Type B pancreatic cell (in vitro differentiated cells): Measurements from ENCODE around the gene TAS2R30. TPM values are rescaled to one million over a fixed set of nuclear protein-coding genes. Genes with fewer than 3 reads are reported as not detected.

Experiments used
- DNase-seq: peaks from one replicate; pipeline ENCODE4 v3.0.0; 2021; ENCODE audit warnings: mixed read lengths; ENCODE audit not compliant: unreplicated experiment; ENCODE audit errors: extremely low spot score
- H3K27ac Mint-ChIP-seq: 2 replicates; pipeline ENCODE4 v1.8.0; 2021; ENCODE audit warnings: mild to moderate bottlenecking, mixed read lengths
- H3K27me3 Mint-ChIP-seq: 2 replicates; pipeline ENCODE4 v1.8.0; 2021; ENCODE audit warnings: mixed read lengths
- H3K36me3 Mint-ChIP-seq: 2 replicates; pipeline ENCODE4 v1.8.0; 2021; ENCODE audit warnings: mixed read lengths
- H3K4me1 Mint-ChIP-seq: one replicate; pipeline ENCODE4 v1.8.0; 2021; ENCODE audit warnings: mixed read lengths; ENCODE audit not compliant: unreplicated experiment
- H3K4me3 Mint-ChIP-seq: 2 replicates; pipeline ENCODE4 v1.8.0; 2021; ENCODE audit warnings: mild to moderate bottlenecking, mixed read lengths
- H3K9me3 Mint-ChIP-seq: 2 replicates; pipeline ENCODE4 v1.8.0; 2021; ENCODE audit warnings: mixed read lengths
- total RNA-seq: library from RNA; stranded (reverse); gene quantifications from 2 replicates; pipeline ENCODE4 v1.2.1, GENCODE V29; 2021; ENCODE audit warnings: low replicate concordance
- TF ChIP-seq, protein P1 (sequence below): fragments of 200-600 bp; sonication (generic); conservative IDR thresholded peaks from 2 replicates; pipeline ENCODE4 v1.5.0; 2021; ENCODE audit warnings: antibody characterized with exemption, mild to moderate bottlenecking

TAS2R30 gene
- total RNA-seq, 1 donor from 2014 or later: 2.3 TPM

DNA sequence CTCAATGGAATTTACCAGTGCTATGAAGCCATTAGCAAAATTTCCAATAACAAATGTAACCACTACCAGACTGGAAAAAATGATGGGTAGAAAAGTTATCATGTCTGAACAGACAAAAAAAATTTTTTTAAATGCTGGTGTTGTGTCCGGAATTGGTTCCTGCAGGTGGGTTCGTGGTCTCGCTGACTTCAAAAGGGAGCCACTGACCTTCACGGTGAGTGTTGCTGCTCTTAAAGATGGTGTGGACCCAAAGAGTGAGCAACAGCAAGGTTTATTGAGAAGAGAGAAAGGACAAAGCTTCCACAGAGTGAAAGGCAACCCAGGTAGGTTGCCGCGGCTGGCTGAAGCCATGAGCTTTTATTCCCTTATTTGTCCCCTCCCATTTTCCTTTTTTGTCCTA is 42.3 kb downstream of the TAS2R30 start, which contains the start of gene TAS2R43:
TSS of gene TAS2R43 (minus strand) at position 186 of the 400 bp plus-strand sequence. CDS start at position 102, 84 bp downstream.
- no peaks in the 10 kb centered on the region for H3K27me3 Mint-ChIP-seq
- no peaks in the 10 kb centered on the region for H3K9me3 Mint-ChIP-seq
- no peak within 1 kb of the TSS for H3K27ac Mint-ChIP-seq
- H3K4me1 Mint-ChIP-seq: no peaks in the 10 kb centered on the region
- no peak for DNase-seq
- TF ChIP-seq, protein P1, sequence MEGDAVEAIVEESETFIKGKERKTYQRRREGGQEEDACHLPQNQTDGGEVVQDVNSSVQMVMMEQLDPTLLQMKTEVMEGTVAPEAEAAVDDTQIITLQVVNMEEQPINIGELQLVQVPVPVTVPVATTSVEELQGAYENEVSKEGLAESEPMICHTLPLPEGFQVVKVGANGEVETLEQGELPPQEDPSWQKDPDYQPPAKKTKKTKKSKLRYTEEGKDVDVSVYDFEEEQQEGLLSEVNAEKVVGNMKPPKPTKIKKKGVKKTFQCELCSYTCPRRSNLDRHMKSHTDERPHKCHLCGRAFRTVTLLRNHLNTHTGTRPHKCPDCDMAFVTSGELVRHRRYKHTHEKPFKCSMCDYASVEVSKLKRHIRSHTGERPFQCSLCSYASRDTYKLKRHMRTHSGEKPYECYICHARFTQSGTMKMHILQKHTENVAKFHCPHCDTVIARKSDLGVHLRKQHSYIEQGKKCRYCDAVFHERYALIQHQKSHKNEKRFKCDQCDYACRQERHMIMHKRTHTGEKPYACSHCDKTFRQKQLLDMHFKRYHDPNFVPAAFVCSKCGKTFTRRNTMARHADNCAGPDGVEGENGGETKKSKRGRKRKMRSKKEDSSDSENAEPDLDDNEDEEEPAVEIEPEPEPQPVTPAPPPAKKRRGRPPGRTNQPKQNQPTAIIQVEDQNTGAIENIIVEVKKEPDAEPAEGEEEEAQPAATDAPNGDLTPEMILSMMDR: no peak
- H3K36me3 Mint-ChIP-seq: peaks cover 16% of the 10 kb centered on the region
- H3K4me3 Mint-ChIP-seq: no peak within 1 kb of the TSS

DNA sequence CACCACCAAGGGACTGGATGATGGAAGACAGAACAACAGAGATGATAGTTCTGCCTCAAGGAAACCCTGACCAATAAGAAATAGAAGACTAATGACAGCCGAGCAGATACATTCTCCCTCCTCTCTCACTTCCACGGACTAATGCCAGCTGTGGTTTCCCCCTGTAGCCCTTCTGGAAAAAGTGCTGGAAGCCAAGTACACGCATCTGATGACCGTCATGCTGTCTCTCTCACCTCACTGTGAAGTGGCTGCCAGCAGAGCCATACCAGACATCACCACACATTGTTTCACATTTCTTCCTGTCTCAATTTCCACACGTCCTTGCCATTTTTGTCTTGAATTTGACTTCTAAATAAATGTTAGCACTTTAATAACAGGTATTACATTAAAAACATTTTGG is 45.2 kb downstream of the TAS2R30 start:
- TF ChIP-seq, protein P1: no peak
- H3K4me1 Mint-ChIP-seq: no peaks in the 10 kb centered on the region
- DNase-seq: no peak
- H3K4me3 Mint-ChIP-seq: no peak overlapping the region
- H3K9me3 Mint-ChIP-seq: no peaks in the 10 kb centered on the region
- peaks cover 16% of the 10 kb centered on the region for H3K36me3 Mint-ChIP-seq
- H3K27me3 Mint-ChIP-seq: no peaks in the 10 kb centered on the region
- H3K27ac Mint-ChIP-seq: no peak overlapping the region

DNA sequence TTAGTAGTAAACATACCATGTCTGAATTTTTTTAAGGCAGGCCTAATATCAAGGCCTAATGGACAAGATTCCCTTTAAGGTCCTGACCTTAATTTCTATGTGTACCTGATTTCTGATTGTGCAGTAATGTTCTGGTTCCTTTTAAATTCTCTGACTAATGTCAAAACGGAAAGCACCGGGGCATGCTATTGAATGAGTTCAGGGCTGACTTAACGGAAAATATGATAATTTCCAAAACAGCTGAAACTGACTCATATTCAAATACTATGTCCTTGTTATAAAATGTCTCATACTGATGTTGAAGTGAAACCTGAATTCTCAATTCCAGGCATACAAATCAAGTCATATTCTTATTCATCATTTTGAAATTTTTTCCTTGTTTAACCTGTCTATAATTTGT is 49.0 kb downstream of the TAS2R30 start:
- peaks cover 13% of the 10 kb centered on the region for H3K36me3 Mint-ChIP-seq
- H3K9me3 Mint-ChIP-seq: peaks cover 5% of the 10 kb centered on the region
- TF ChIP-seq, protein P1: no peak

More for the DNA sequence above, 49.0 kb downstream of the TAS2R30 start:
- Mint-ChIP-seq H3K4me1 (no peaks in the 10 kb centered on the region), H3K4me3 (no peak overlapping the region), H3K27ac (no peak overlapping the region), H3K27me3 (no peaks in the 10 kb centered on the region)
- DNase-seq: no peak

Other genes starting within 250 kb of the TAS2R30 start
- gene TAS2R13, start 225.1 kb downstream of the TAS2R30 start, total RNA-seq: 0.79 and 1.3 TPM in 2 replicates
- not detected in 2 replicates for gene PRH2, start 205.4 kb downstream of the TAS2R30 start, total RNA-seq
- gene TAS2R14, start 195.4 kb downstream of the TAS2R30 start, total RNA-seq: 2.7 and 2.8 TPM in 2 replicates
- gene TAS2R50, start 147.7 kb downstream of the TAS2R30 start, total RNA-seq: 0.86 and 1.8 TPM in 2 replicates
- 1.1 and 2.1 TPM in 2 replicates for gene TAS2R20, start 136.3 kb downstream of the TAS2R30 start, total RNA-seq
- gene TAS2R19, start 112.0 kb downstream of the TAS2R30 start, total RNA-seq: 3.1 and 3.5 TPM in 2 replicates
- gene TAS2R31, start 103.2 kb downstream of the TAS2R30 start, total RNA-seq: 2.1 and 4.3 TPM in 2 replicates
- gene TAS2R46, start 72.3 kb downstream of the TAS2R30 start, total RNA-seq: 0.85 and 1.0 TPM in 2 replicates
- 0.36 and 1.0 TPM in 2 replicates for gene TAS2R43, start 42.3 kb downstream of the TAS2R30 start, total RNA-seq
- 15.1 and 24.0 TPM in 2 replicates for gene SMIM10L1, start 36.5 kb upstream of the TAS2R30 start, total RNA-seq
- not detected in 2 replicates for gene TAS2R42, start 52.3 kb upstream of the TAS2R30 start, total RNA-seq
- gene PRB3, start 135.1 kb upstream of the TAS2R30 start, total RNA-seq: 0.26 TPM in 1 of 2 replicates, not detected in the other
- not detected in 2 replicates for gene PRB4, start 175.8 kb upstream of the TAS2R30 start, total RNA-seq